HG02610 (cell line): ENCODE results near the gene FBN2.

ENCODE experiments used
- ATAC-seq: cut with Tn5 transposase; IDR thresholded peaks from one replicate; pipeline ENCODE4 v1.9.1; 2021; ENCODE audit warnings: mild to moderate bottlenecking, moderate library complexity; ENCODE audit not compliant: unreplicated experiment

Gene FBN2

GRCh38 chr5:128366147-128366546 lies 171.9 kb downstream of the FBN2 start:
- no peak for ATAC-seq

GRCh38 chr5:128362370-128362769 lies 175.7 kb downstream of the FBN2 start:
- no peak for ATAC-seq

GRCh38 chr5:128358826-128359225 lies 179.2 kb downstream of the FBN2 start:
- ATAC-seq = no peak

GRCh38 chr5:128357226-128357625 lies 180.8 kb downstream of the FBN2 start:
- ATAC-seq = no peak

GRCh38 chr5:128355961-128356360 lies 182.1 kb downstream of the FBN2 start:
- no peak for ATAC-seq

- no peak for ATAC-seq
Measured at GRCh38 chr5:128353441-128354107, 184.5 kb downstream of the FBN2 start.

- ATAC-seq = no peak
Measured at GRCh38 chr5:128350705-128351104, 187.3 kb downstream of the FBN2 start.

- no peak for ATAC-seq
Measured at GRCh38 chr5:128349044-128349858, 188.8 kb downstream of the FBN2 start.

- no peak for ATAC-seq
Measured at GRCh38 chr5:128346038-128346437, 192.0 kb downstream of the FBN2 start.

GRCh38 chr5:128345247-128345646 lies 192.8 kb downstream of the FBN2 start:
- ATAC-seq = no peak

- ATAC-seq = no peak
Measured at GRCh38 chr5:128343168-128343567, 194.9 kb downstream of the FBN2 start.

GRCh38 chr5:128341056-128341455 lies 197.0 kb downstream of the FBN2 start:
- ATAC-seq = no peak

- no peak for ATAC-seq
Measured at GRCh38 chr5:128340648-128341047, 197.4 kb downstream of the FBN2 start.

GRCh38 chr5:128339585-128339984 lies 198.5 kb downstream of the FBN2 start:
- ATAC-seq = no peak

GRCh38 chr5:128338649-128339048 lies 199.4 kb downstream of the FBN2 start:
- no peak for ATAC-seq

GRCh38 chr5:128335339-128335738 lies 202.7 kb downstream of the FBN2 start:
- ATAC-seq = no peak

- ATAC-seq = peak; percentile 43
Measured at GRCh38 chr5:128334010-128334716, 203.9 kb downstream of the FBN2 start.

GRCh38 chr5:128331261-128331660 lies 206.8 kb downstream of the FBN2 start:
- ATAC-seq = no peak

- ATAC-seq = no peak
Measured at GRCh38 chr5:128329386-128329939, 208.6 kb downstream of the FBN2 start.

GRCh38 chr5:128328446-128328845 lies 209.6 kb downstream of the FBN2 start:
- ATAC-seq = no peak

- ATAC-seq = no peak
Measured at GRCh38 chr5:128328007-128328406, 210.0 kb downstream of the FBN2 start.
